Stimulated activated CD4-positive, alpha-beta T cell treated with anti-CD3 and anti-CD28 coated beads, Interleukin-4, amount 100 ng/mL, for 24 hours (primary cell): ENCODE measurements around the gene AZGP1.
A peak's percentile ranks its signal among the peaks of the same experiment; 100 is the strongest.
"Not testable (repeated sequence)": the region's sequence is repeated elsewhere in the genome, so short reads cannot be mapped to it uniquely, and the experiment has no call there.

Experiments used
- DNase-seq: peaks from one replicate; pipeline ENCODE4 v3.0.0-alpha.2; 2020

The AZGP1 gene

DNA sequence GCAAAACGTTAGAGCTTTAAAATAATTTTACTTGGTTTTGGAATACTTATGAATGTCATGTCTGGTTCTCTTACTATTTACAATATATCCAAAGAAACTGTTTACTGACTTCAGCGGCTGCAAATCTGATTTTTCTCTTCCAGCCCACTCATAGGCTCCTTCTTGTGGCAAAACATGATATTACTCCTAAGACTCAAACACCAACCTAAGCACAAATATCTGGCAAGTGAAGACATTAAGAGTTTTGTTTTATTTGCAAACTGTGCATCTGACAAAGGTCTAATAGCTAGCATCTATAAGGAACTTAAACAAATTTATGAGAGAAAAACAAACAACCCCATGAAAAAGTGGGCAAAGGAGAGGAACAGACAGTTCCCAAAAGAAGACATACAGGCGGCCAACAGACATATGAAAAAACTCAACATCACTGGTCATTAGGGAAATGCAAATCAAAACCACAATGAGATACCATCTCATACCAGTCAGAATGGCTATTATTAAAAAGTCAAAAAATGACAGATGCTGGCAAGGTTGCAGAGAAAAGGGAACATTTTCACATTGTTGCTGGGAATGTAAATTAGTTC is 26.1 kb downstream of the AZGP1 start:
- no peak for DNase-seq

DNA sequence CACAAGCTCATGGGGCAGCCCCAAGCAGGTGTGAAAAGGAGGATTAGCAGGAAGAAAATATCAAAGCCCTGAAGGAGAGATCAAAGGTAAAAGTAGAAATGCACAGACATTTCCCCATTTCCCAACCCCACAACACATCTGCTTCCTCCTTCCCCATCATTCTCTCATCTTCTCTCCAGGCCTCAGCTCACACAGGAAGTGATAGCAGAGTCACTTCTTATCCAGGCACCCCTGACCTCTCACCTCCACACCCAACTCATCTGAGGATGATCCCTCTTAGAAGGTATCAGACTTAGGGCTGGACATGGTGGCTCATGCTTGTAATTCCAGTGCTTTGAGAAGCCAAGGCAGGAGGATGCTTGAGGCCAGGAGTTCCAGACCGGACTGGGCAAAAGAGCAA is 28.2 kb downstream of the AZGP1 start:
- no peak for DNase-seq

DNA sequence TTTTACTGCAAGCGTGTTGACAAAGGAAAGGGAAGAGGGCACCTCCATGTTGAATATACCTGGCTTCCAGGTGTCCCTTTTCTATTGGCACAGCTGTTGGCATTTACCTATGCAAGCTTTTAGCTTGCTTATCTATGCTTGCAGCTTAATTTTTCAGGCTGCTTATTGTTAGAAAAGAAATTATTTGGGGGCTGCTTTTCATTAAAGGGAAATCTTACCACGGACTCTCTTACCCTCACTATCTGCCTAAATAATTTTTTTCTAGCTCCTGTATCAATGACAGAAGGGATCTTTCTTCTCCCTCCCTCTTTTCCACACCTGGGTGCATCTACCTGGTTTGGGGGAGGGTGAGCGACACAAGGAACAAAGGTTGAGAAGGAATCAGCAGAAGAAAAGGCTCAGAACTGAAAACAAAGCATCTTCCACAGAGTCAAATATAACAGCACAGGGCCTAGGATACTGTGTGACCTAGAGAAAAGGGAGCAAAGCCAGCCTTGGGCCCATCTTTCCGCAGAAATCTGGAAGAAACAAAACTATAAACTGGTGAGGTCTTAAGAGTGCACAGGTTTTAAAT is 31.2 kb downstream of the AZGP1 start:
- no peak for DNase-seq

- DNase-seq: no peak
Measured at GRCh38 chr7:99943641-99944496, 32.0 kb downstream of the AZGP1 start.

- no peak for DNase-seq
Measured at GRCh38 chr7:99938296-99938695, 37.5 kb downstream of the AZGP1 start.

- not testable (repeated sequence) for DNase-seq
Measured at GRCh38 chr7:99935009-99935408, 40.8 kb downstream of the AZGP1 start.

DNA sequence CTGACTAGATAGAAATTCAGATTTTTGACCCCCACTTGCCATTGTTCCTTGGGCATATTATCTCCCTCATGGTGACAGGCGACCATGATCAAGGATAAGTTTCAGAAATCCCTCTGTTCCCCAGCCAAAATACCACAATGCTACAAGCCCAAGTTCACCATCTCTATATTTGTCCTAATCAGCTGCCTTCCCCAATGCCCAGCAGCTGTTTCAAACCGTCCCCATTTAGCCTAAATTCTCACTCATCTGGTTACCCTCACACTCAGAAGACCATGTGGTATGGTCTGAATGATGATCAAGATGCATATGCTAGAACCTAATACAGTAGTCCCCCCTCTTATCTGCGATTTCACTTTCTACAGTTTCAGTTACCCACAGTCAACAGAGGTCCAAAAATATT is 45.5 kb downstream of the AZGP1 start:
- no peak for DNase-seq

- DNase-seq: no peak
Measured at GRCh38 chr7:99929730-99930053, 46.1 kb downstream of the AZGP1 start.

DNA sequence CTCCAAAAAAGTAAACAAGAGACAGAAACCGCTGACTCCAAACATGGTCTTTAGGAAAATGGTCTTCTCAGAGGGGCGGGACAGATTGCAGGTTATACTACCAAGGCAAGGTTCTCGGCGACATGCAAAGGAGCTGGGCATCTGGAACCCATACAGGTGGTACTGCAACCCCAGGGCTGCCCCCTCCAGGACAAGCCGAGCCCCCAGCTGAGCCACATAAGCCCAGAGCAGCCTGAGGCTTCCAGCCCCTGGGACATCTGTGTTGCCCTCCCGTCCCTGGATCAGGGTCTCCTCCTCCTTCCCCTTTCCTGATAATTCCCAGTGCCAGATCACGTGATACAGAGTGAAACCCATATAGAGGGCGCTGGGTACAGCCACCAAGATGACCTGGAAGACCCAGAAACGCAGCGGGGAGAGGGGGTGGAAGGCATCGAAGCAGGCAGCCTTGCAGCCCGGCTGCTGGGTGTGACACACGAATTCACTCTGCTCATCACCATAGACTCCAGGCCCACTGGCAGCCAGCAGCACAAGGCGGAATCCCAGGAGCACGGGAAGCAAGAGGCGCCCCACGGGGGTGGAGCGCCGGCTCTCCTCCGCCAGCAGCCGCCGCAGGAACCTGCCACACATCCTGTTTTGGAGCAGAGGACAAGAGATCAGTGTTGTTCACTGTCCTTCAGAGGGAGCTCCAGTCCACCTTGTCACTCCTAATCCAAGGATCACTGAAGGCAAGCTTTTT is 46.7 kb downstream of the AZGP1 start, which contains the start of gene GJC3:
Gene GJC3, minus strand, starts transcription at position 627 of the 736 bp plus-strand sequence. Its CDS starts 0 bp downstream, at position 627.
- DNase-seq: peak; percentile 42

DNA sequence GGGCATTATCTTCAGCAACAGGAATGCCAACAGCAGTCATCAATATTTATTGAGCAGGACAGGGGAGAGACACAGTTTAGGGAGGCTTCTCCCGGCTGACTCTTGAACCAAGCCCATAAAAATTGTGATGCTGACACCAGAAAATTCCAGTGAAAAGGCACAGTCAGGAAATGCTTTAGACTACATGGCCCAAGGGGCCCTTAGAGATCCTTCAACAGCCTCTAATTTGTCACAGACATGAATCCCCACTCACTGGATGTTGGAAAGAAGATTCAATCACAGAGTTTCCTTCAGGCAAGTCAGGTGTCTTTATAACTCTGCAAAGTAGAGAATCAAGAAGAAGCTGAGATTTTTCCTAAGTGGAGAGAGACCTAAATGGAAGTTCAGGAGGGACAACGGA is 47.6 kb downstream of the AZGP1 start:
- DNase-seq: no peak

- DNase-seq: no peak
Measured at GRCh38 chr7:99927536-99927935, 48.3 kb downstream of the AZGP1 start.

DNA sequence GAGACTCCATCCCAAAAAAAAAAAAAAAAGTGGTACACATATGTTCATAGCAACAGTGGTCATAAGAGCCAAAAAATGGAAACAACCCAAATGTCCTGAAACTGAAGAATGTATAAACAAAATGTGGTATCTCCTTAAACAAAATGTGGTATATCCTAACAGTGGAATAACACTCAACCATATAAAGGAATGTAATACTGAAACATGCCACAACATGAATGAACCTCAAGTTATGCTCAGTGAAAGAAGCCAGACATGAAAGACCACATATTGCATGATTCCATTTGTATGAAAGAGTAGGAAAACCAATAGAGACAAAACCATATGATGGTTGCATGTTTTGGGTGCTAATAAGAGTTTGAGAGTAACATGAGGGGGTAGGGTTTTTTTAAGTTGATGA is 49.5 kb downstream of the AZGP1 start:
- DNase-seq: no peak

GRCh38 chr7:99923200-99923599 is 52.6 kb downstream of the AZGP1 start:
- DNase-seq: no peak

- no peak for DNase-seq
Measured at GRCh38 chr7:99920149-99920548, 55.7 kb downstream of the AZGP1 start.

DNA sequence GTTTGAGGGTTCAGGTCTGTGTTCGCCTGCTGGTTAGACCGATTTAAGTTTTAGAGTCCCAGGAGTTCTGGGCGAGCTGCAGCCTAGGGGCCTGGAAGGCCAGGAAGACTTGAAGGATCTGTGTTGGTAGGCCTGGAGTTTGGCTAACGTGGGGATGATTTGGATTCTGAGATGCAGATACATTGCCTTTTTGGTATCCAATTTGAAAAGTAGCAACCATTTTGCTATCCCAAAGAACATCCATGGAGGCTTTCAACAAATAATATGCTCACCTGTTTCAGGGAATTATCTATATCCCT is 56.1 kb downstream of the AZGP1 start:
- no peak for DNase-seq

DNA sequence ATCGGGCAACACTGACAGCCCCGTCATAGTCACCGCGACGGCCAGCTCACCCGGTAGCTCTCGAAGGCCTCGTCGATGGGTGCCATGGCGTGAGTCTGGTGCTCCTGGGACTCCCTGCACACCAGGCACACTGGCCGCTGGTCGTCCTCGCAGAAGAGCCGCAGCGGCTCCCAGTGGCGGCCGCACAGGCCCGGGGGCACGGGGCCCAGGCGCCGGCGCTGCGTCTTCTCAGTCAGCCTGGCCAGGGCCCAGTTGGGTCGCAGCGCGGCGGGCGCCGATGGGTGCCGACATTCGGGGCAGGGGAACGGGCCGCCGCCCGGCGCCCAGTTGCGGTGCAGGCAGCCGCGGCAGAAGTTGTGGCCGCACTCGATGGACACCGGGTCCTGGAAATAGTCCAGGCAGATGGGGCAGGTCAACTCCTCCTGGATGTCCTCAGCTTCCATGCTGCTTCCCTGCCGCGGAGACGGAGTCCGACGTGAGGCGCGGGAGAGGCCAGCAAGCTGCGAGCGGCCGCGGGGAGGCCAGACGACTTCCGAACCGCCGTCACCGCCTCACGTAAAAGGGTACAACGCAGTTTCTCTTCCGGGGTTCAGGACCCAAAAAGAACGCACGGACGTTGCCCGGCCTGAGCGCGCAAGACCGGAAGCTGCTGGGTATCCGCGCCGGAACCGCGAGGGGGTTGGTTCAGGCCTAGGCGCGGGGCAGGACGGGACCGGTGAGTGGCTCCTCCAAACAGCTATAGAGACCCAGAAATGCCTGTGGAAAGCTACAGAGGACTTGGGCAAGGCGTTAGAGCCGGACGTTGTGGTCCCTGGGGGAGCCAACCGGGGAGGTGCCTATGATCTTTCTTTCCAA is 56.6 kb downstream of the AZGP1 start, which contains the start of gene TRIM4:
Gene TRIM4, minus strand, starts transcription at position 572 of the 855 bp plus-strand sequence. Its CDS starts 129 bp downstream, at position 443.
- peak; percentile 94 for DNase-seq
